Measurements from ENCODE around the gene TFEC. TPM values are rescaled to one million over a fixed set of nuclear protein-coding genes. Genes with fewer than 3 reads are reported as not detected.

TFEC gene
- total RNA-seq, 2 donors from 2014 or later, result 0.69 to 2.9 TPM

DNA sequence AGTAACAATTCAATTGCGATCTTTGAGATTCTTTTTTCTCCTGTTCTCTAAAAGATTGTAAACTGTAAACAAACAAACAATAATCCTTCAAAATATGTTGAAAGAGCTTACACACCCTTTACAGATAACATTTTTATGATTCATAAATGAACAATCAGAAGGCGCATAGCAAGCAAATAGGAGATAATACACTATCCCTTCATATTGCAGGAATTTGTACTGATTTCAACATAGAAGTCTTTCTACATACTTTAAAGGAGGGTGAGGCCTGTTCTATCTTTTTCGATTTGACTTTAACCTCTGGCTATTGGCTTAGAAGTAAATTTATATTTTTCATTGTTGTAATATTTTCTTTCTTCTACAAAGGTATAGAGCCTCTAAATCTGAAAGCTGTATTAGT is 57.2 kb downstream of the TFEC start:
- no peak for DNase-seq
- Histone ChIP-seq H3K4me3 (no peak overlapping the region), H3K4me1 (no peaks in the 10 kb centered on the region), H3K9ac (ENCODE audit: low read depth in 2 of 2, low read length in 2 of 2) (no peak overlapping the region), H3K9me3 (no peaks in the 10 kb centered on the region), H3K27me3 (no peaks in the 10 kb centered on the region), H3K36me3 (no peaks in the 10 kb centered on the region), H3K27ac (no peak overlapping the region)
- intact Hi-C loops (cut with DNase I), result no loop called here
- TF ChIP-seq, protein P1, sequence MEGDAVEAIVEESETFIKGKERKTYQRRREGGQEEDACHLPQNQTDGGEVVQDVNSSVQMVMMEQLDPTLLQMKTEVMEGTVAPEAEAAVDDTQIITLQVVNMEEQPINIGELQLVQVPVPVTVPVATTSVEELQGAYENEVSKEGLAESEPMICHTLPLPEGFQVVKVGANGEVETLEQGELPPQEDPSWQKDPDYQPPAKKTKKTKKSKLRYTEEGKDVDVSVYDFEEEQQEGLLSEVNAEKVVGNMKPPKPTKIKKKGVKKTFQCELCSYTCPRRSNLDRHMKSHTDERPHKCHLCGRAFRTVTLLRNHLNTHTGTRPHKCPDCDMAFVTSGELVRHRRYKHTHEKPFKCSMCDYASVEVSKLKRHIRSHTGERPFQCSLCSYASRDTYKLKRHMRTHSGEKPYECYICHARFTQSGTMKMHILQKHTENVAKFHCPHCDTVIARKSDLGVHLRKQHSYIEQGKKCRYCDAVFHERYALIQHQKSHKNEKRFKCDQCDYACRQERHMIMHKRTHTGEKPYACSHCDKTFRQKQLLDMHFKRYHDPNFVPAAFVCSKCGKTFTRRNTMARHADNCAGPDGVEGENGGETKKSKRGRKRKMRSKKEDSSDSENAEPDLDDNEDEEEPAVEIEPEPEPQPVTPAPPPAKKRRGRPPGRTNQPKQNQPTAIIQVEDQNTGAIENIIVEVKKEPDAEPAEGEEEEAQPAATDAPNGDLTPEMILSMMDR (IDR thresholded peaks at IDR 0.05), result no peak

DNA sequence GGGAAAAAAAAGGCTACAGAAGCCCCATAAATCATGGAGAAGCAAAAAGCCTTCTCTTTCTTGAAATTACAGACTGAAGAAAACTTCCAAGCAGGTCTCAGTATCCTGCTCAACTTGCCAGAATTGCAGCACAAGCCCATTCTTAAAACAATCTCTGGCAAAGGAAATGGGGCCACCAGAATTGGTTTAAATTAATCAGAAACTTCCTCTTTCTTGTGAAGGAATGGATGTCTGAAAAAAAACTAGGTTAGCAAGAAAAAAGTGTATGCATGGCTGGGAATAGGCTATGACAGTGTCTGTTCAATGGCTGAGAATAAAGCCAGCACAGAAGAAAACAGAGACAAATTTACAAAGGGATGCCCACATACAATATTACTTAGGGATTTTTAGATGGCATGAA is 59.1 kb downstream of the TFEC start:
- TF ChIP-seq, protein P1 (IDR thresholded peaks at IDR 0.05), result no peak
- Histone ChIP-seq H3K4me1 (no peaks in the 10 kb centered on the region), H3K9ac (ENCODE audit: low read depth in 2 of 2, low read length in 2 of 2) (no peak overlapping the region), H3K36me3 (no peaks in the 10 kb centered on the region), H3K9me3 (no peaks in the 10 kb centered on the region), H3K4me3 (no peak overlapping the region), H3K27me3 (no peaks in the 10 kb centered on the region), H3K27ac (no peak overlapping the region)
- DNase-seq, result no peak
- intact Hi-C loops (cut with DNase I), result no loop called here

DNA sequence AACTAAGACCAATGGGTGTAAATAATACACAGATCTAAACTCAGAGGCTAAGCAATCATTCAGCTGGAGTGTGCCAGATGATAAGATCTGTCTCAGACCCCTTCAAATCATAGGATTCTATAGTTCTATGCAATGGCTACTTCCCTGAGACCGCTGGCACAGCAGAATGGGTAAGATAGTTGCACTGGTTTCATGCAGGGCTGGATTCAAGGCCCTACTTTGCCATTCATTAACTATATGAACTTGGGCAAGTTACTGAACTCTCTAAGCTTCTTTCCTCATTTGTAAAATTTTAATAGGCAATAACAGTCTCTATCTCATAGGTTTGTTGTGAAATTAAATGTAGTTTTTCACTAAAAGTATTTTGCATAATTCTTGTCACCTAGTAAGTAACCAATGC is 62.0 kb downstream of the TFEC start:
- H3K36me3 ChIP-seq, result no peaks in the 10 kb centered on the region
- intact Hi-C loops (cut with DNase I), result no loop called here

DNA sequence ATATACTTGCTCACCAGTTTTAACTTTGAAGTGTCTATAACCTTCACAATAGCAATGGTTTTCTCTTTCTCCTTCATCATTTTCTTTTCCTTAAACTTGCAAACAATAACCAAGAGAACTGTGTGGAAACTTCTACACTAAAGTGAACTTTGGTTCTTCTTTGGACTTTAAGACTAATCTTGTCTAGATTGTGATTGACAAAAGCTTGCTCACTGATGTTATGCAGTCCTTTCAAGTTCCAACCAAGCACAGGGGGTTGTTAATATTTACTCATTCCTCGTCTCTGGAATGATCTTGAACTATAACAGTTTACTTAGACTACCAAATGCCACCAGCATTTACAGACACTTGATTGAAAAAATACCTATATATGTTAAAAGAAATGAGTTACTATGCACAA is 62.4 kb downstream of the TFEC start:
- DNase-seq, result no peak
- intact Hi-C loops (cut with DNase I), result no loop called here
- H3K4me1 ChIP-seq, result no peaks in the 10 kb centered on the region
- H3K9ac ChIP-seq (ENCODE audit: low read depth in 2 of 2, low read length in 2 of 2), result no peak overlapping the region
- no peaks in the 10 kb centered on the region for H3K27me3 ChIP-seq
- no peak overlapping the region for H3K4me3 ChIP-seq
- H3K9me3 ChIP-seq, result no peaks in the 10 kb centered on the region
- H3K36me3 ChIP-seq, result no peaks in the 10 kb centered on the region
- TF ChIP-seq, protein P1 (IDR thresholded peaks at IDR 0.05), result no peak
- no peak overlapping the region for H3K27ac ChIP-seq

More for the DNA sequence above, 62.0 kb downstream of the TFEC start:
- Histone ChIP-seq H3K4me3 (no peak overlapping the region), H3K9ac (ENCODE audit: low read depth in 2 of 2, low read length in 2 of 2) (no peak overlapping the region), H3K4me1 (no peaks in the 10 kb centered on the region), H3K27ac (no peak overlapping the region), H3K9me3 (no peaks in the 10 kb centered on the region), H3K27me3 (no peaks in the 10 kb centered on the region)
- TF ChIP-seq, protein P1 (IDR thresholded peaks at IDR 0.05), result no peak
- DNase-seq, result no peak

DNA sequence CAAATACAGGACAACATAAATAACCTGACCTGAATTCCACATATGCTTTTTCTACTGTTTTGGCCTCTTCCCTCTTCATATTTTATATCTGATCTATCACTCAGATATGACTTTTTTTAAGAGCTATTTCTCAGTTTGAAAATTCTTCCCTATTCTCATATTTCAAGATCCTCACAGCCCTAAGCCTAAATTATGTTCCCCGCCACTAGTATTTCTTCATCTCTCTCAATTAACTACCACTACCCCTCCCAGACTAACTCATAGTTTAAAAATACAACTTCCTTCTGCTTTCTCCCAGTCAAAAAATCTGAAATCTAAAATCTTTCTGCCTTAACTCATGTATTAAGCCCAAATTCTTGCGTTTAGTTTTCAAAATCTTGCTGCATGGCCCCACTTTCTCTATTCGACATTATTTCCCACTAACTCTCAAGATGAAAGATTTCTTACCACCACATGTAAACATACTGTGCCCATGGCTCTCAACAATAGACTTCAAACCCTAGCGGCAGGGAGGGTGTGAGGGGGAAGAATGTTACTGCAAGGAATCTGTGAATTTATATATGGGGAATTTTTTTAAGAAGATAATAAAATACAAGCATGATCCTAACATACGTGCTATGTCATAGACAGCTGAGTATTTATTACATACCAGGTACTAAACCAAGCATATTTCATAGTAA is 64.6 kb downstream of the TFEC start:
- Histone ChIP-seq H3K4me1 (no peaks in the 10 kb centered on the region), H3K36me3 (no peaks in the 10 kb centered on the region), H3K27me3 (no peaks in the 10 kb centered on the region), H3K9ac (ENCODE audit: low read depth in 2 of 2, low read length in 2 of 2) (no peak overlapping the region), H3K27ac (no peak overlapping the region), H3K9me3 (no peaks in the 10 kb centered on the region), H3K4me3 (no peak overlapping the region)
- TF ChIP-seq, protein P1 (IDR thresholded peaks at IDR 0.05), result no peak
- intact Hi-C loops (cut with DNase I), result no loop called here
- DNase-seq, result no peak
